Measurements from ENCODE around the gene KRAS.

The KRAS gene

GRCh38 chr12:25252946-25253345 lies 2.2 kb upstream of the KRAS start:
- Histone ChIP-seq H3K27ac (ENCODE audit: low read length, poor library complexity, severe bottlenecking) (no peak overlapping the region), H3K4me2 (ENCODE audit: low read length, poor library complexity, severe bottlenecking) (no peak overlapping the region), H2BK5ac (ENCODE audit: low read depth, low read length, poor library complexity, severe bottlenecking) (no peak overlapping the region), H3K36me3 (ENCODE audit: control insufficient read depth in 1 of 2, insufficient read depth in 2 of 2, low read depth in 1 of 2, low read length in 2 of 2) (peaks cover 0 to 3% of the 10 kb centered on the region in 2 experiments), H3K27me3 (ENCODE audit: control insufficient read depth in 1 of 2, insufficient read depth in 1 of 2, low read length in 2 of 2) (no peaks in the 10 kb centered on the region), H3K18ac (ENCODE audit: low read depth in 1 of 2, low read length in 2 of 2) (no peak overlapping the region), H4K8ac (ENCODE audit: low read length) (no peak overlapping the region), H3K9me3 (ENCODE audit: control insufficient read depth, low read length) (no peaks in the 10 kb centered on the region), H3K4me1 (ENCODE audit: control insufficient read depth, insufficient read depth, low read depth, low read length) (peaks cover 6% of the 10 kb centered on the region), H2BK15ac (ENCODE audit: low read depth, poor library complexity, severe bottlenecking) (no peak overlapping the region), H2AK5ac (ENCODE audit: low read length, severe bottlenecking) (no peak overlapping the region), H3K4me3 (ENCODE audit: insufficient read depth in 1 of 2, low read depth in 1 of 2, low read length in 2 of 2) (no peak overlapping the region), H3K23ac (ENCODE audit: low read length in 2 of 2) (no peak overlapping the region), H3K4ac (ENCODE audit: low read depth in 1 of 2, low read length in 2 of 2) (no peak overlapping the region), H3K14ac (ENCODE audit: low read length in 2 of 2) (no peak overlapping the region), H3K79me1 (replicated peaks; ENCODE audit: low read length, poor library complexity, severe bottlenecking) (no peaks in the 10 kb centered on the region), H4K91ac (ENCODE audit: low read length) (no peak overlapping the region), H2BK120ac (ENCODE audit: low read depth, low read length) (no peak overlapping the region), H2BK12ac (ENCODE audit: low read length in 2 of 2) (no peak overlapping the region), H2AFZ (ENCODE audit: low read depth, low read length) (no peak overlapping the region), H3K9ac (ENCODE audit: low read length) (no peak overlapping the region)
- WGBS = no CpG with 5 or more reads among the region's 3 CpGs
- peak; percentile 21 for DNase-seq

DNA sequence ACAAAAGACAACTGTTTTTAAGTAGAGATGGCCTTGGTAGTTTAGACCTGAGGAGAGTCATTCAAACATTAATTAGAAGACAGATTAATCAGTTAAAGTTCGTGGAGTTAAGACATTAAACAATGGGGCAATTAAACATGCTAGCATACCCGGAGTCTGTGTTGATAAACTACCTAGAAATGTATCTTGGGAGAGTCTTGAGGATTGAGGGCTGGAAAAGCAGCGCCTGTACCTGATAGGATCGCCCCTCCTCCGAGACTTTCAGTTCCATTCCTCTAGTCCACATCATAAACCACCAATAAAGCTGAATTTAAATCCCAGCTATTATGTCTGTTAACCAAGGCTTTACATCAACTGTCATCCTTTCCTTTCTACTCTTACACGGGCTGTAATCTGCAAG lies 1.0 kb upstream of the KRAS start:
- H3K4me3 ChIP-seq (ENCODE audit: insufficient read depth in 1 of 2, low read depth in 1 of 2, low read length in 2 of 2) = peak overlapping the region in 1 of 2 experiments; percentile 82
- H2AK5ac ChIP-seq (ENCODE audit: low read length, severe bottlenecking) = no peak overlapping the region
- 87% methylated on average over 4 of the region's 6 CpGs for WGBS
- no peak overlapping the region for H2BK12ac ChIP-seq (ENCODE audit: low read length in 2 of 2)
- no peak overlapping the region for H3K4ac ChIP-seq (ENCODE audit: low read depth in 1 of 2, low read length in 2 of 2)
- H3K18ac ChIP-seq (ENCODE audit: low read depth in 1 of 2, low read length in 2 of 2) = no peak overlapping the region
- H3K9ac ChIP-seq (ENCODE audit: low read length) = peak overlapping the region; percentile 81
- no peak overlapping the region for H4K8ac ChIP-seq (ENCODE audit: low read length)
- H3K4me2 ChIP-seq (ENCODE audit: low read length, poor library complexity, severe bottlenecking) = peak overlapping the region; percentile 74
- H3K23ac ChIP-seq (ENCODE audit: low read length in 2 of 2) = no peak overlapping the region
- H2BK15ac ChIP-seq (ENCODE audit: low read depth, poor library complexity, severe bottlenecking) = no peak overlapping the region
- no peak overlapping the region for H4K91ac ChIP-seq (ENCODE audit: low read length)
- DNase-seq = no peak
- H3K27me3 ChIP-seq (ENCODE audit: control insufficient read depth in 1 of 2, insufficient read depth in 1 of 2, low read length in 2 of 2) = no peaks in the 10 kb centered on the region
- no peaks in the 10 kb centered on the region for H3K9me3 ChIP-seq (ENCODE audit: control insufficient read depth, low read length)
- H3K14ac ChIP-seq (ENCODE audit: low read length in 2 of 2) = no peak overlapping the region
- no peak overlapping the region for H2BK120ac ChIP-seq (ENCODE audit: low read depth, low read length)
- H3K27ac ChIP-seq (ENCODE audit: low read length, poor library complexity, severe bottlenecking) = no peak overlapping the region
- peaks cover 0 to 3% of the 10 kb centered on the region in 2 experiments for H3K36me3 ChIP-seq (ENCODE audit: control insufficient read depth in 1 of 2, insufficient read depth in 2 of 2, low read depth in 1 of 2, low read length in 2 of 2)
- H2AFZ ChIP-seq (ENCODE audit: low read depth, low read length) = no peak overlapping the region
- peaks cover 6% of the 10 kb centered on the region for H3K4me1 ChIP-seq (ENCODE audit: control insufficient read depth, insufficient read depth, low read depth, low read length)
- H2BK5ac ChIP-seq (ENCODE audit: low read depth, low read length, poor library complexity, severe bottlenecking) = no peak overlapping the region
- H3K79me1 ChIP-seq (replicated peaks; ENCODE audit: low read length, poor library complexity, severe bottlenecking) = no peaks in the 10 kb centered on the region

GRCh38 chr12:25249931-25250738 lies 594 bp downstream of the KRAS start:
- H3K4ac ChIP-seq (ENCODE audit: low read depth in 1 of 2, low read length in 2 of 2) = peak overlapping the region in 1 of 2 experiments; percentile 60
- peaks cover 6% of the 10 kb centered on the region for H3K4me1 ChIP-seq (ENCODE audit: control insufficient read depth, insufficient read depth, low read depth, low read length)
- under 1% methylated on average over 25 of the region's 56 CpGs for WGBS
- peak overlapping the region; percentile 90 to 94 for H3K18ac ChIP-seq (ENCODE audit: low read depth in 1 of 2, low read length in 2 of 2)
- peak overlapping the region in 1 of 2 experiments; percentile 1 for H3K23ac ChIP-seq (ENCODE audit: low read length in 2 of 2)
- peak overlapping the region; percentile 88 to 94 for H3K4me3 ChIP-seq (ENCODE audit: insufficient read depth in 1 of 2, low read depth in 1 of 2, low read length in 2 of 2)
- H2AFZ ChIP-seq (ENCODE audit: low read depth, low read length) = peak overlapping the region; percentile 60
- peaks cover 2% of the 10 kb centered on the region for H3K79me1 ChIP-seq (replicated peaks; ENCODE audit: low read length, poor library complexity, severe bottlenecking)
- H3K27ac ChIP-seq (ENCODE audit: low read length, poor library complexity, severe bottlenecking) = no peak overlapping the region
- peaks cover 3 to 4% of the 10 kb centered on the region in 2 experiments for H3K36me3 ChIP-seq (ENCODE audit: control insufficient read depth in 1 of 2, insufficient read depth in 2 of 2, low read depth in 1 of 2, low read length in 2 of 2)
- no peaks in the 10 kb centered on the region for H3K9me3 ChIP-seq (ENCODE audit: control insufficient read depth, low read length)
- no peak overlapping the region for H4K91ac ChIP-seq (ENCODE audit: low read length)
- H2BK120ac ChIP-seq (ENCODE audit: low read depth, low read length) = no peak overlapping the region
- H3K27me3 ChIP-seq (ENCODE audit: control insufficient read depth in 1 of 2, insufficient read depth in 1 of 2, low read length in 2 of 2) = no peaks in the 10 kb centered on the region
- peak overlapping the region; percentile 91 for H3K9ac ChIP-seq (ENCODE audit: low read length)
- peak overlapping the region; percentile 51 for H3K4me2 ChIP-seq (ENCODE audit: low read length, poor library complexity, severe bottlenecking)
- H3K14ac ChIP-seq (ENCODE audit: low read length in 2 of 2) = peak overlapping the region in 1 of 2 experiments; percentile 5
- peak overlapping the region; percentile 20 for H2BK15ac ChIP-seq (ENCODE audit: low read depth, poor library complexity, severe bottlenecking)
- DNase-seq = peak; percentile 41
- H2BK12ac ChIP-seq (ENCODE audit: low read length in 2 of 2) = no peak overlapping the region
- H2BK5ac ChIP-seq (ENCODE audit: low read depth, low read length, poor library complexity, severe bottlenecking) = no peak overlapping the region
- H4K8ac ChIP-seq (ENCODE audit: low read length) = peak overlapping the region; percentile 56
- no peak overlapping the region for H2AK5ac ChIP-seq (ENCODE audit: low read length, severe bottlenecking)

- H3K79me1 ChIP-seq (replicated peaks; ENCODE audit: low read length, poor library complexity, severe bottlenecking) = peaks cover 2% of the 10 kb centered on the region
- H3K27me3 ChIP-seq (ENCODE audit: control insufficient read depth in 1 of 2, insufficient read depth in 1 of 2, low read length in 2 of 2) = no peaks in the 10 kb centered on the region
- no peak overlapping the region for H3K18ac ChIP-seq (ENCODE audit: low read depth in 1 of 2, low read length in 2 of 2)
- H2BK15ac ChIP-seq (ENCODE audit: low read depth, poor library complexity, severe bottlenecking) = no peak overlapping the region
- no peak overlapping the region for H2BK5ac ChIP-seq (ENCODE audit: low read depth, low read length, poor library complexity, severe bottlenecking)
- H3K36me3 ChIP-seq (ENCODE audit: control insufficient read depth in 1 of 2, insufficient read depth in 2 of 2, low read depth in 1 of 2, low read length in 2 of 2) = peaks cover 3 to 14% of the 10 kb centered on the region in 2 experiments
- no peak overlapping the region for H2AK5ac ChIP-seq (ENCODE audit: low read length, severe bottlenecking)
- H3K4me1 ChIP-seq (ENCODE audit: control insufficient read depth, insufficient read depth, low read depth, low read length) = peaks cover 6% of the 10 kb centered on the region
- H4K8ac ChIP-seq (ENCODE audit: low read length) = no peak overlapping the region
- no peak for DNase-seq
- no peak overlapping the region for H3K14ac ChIP-seq (ENCODE audit: low read length in 2 of 2)
- no peak overlapping the region for H2BK120ac ChIP-seq (ENCODE audit: low read depth, low read length)
- no peak overlapping the region for H4K91ac ChIP-seq (ENCODE audit: low read length)
- WGBS = no CpG with 5 or more reads among the region's 1 CpG
- H2AFZ ChIP-seq (ENCODE audit: low read depth, low read length) = no peak overlapping the region
- H2BK12ac ChIP-seq (ENCODE audit: low read length in 2 of 2) = no peak overlapping the region
- no peak overlapping the region for H3K23ac ChIP-seq (ENCODE audit: low read length in 2 of 2)
- H3K4me2 ChIP-seq (ENCODE audit: low read length, poor library complexity, severe bottlenecking) = no peak overlapping the region
- H3K4me3 ChIP-seq (ENCODE audit: insufficient read depth in 1 of 2, low read depth in 1 of 2, low read length in 2 of 2) = no peak overlapping the region
- no peak overlapping the region for H3K9ac ChIP-seq (ENCODE audit: low read length)
- H3K4ac ChIP-seq (ENCODE audit: low read depth in 1 of 2, low read length in 2 of 2) = no peak overlapping the region
- H3K9me3 ChIP-seq (ENCODE audit: control insufficient read depth, low read length) = no peaks in the 10 kb centered on the region
- no peak overlapping the region for H3K27ac ChIP-seq (ENCODE audit: low read length, poor library complexity, severe bottlenecking)
These were observed 2.0 kb downstream of the KRAS start for GRCh38 chr12:25248732-25249131.
